IPS-18a (cell line): ENCODE results near the gene ATP2B3.

Source experiments
- H3K27ac ChIP-seq: one replicate; pipeline ENCODE4 v1.5.1; 2013; ENCODE audit warnings: low read length
- H3K27me3 ChIP-seq: one replicate; pipeline ENCODE4 v1.6.1; 2013; ENCODE audit warnings: mild to moderate bottlenecking, low read length; ENCODE audit not compliant: control insufficient read depth, insufficient read depth
- H3K36me3 ChIP-seq: one replicate; pipeline ENCODE4 v1.6.1; 2013; ENCODE audit warnings: low read depth, low read length; ENCODE audit not compliant: control insufficient read depth
- H3K4me1 ChIP-seq: one replicate; pipeline ENCODE4 v1.6.1; 2013; ENCODE audit warnings: low read depth, low read length; ENCODE audit not compliant: control insufficient read depth
- H3K4me3 ChIP-seq: one replicate; pipeline ENCODE4 v1.5.1; 2013; ENCODE audit warnings: low read length
- H3K9ac ChIP-seq: one replicate; pipeline ENCODE4 v1.6.1; 2013; ENCODE audit warnings: mild to moderate bottlenecking, low read length, moderate library complexity
- H3K9me3 ChIP-seq: one replicate; pipeline ENCODE4 v1.6.1; 2013; ENCODE audit warnings: low read depth, low read length; ENCODE audit not compliant: control insufficient read depth

Gene ATP2B3

DNA sequence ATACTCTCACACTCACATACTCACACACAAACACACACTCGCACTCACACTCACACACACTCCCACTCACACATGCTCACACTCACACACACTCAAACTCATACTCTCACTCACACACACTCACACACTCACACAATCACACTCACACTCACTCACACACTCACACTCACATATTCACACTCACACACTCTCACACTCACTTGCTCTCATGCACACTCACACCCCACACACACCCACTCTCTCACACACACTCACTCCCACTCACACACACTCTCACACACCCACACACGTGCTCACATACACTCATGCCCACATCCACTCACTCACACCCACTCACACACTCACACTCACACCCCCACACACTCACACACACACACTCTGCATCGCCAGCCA is 4.9 kb upstream of the ATP2B3 start:
- peaks cover 20% of the 10 kb centered on the region for H3K27me3 ChIP-seq
- no peak overlapping the region for H3K4me3 ChIP-seq
- H3K27ac ChIP-seq, result no peak overlapping the region
- no peaks in the 10 kb centered on the region for H3K36me3 ChIP-seq
- H3K4me1 ChIP-seq, result no peaks in the 10 kb centered on the region
- no peak overlapping the region for H3K9ac ChIP-seq
- peaks cover 9% of the 10 kb centered on the region for H3K9me3 ChIP-seq

DNA sequence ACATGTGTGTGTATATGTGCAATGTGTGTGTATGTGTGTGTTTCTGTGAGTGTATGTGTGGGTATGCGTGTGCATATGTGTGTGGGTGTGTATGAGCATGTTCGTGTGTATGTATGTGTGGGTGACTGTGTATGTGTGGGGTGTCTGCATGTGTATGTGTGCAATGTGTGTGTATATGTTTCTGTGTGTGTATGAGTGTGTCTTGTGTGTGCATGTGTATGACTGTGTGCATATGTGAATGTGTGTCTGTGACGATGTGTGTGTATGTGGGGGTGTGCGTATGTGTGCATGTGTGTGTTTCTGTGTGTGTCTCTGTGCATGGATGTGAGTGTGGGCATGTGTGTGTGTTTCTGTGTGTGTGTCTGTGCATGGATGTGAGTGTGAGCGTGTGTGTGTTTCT is 4.2 kb upstream of the ATP2B3 start:
- H3K4me3 ChIP-seq, result no peak overlapping the region
- peaks cover 25% of the 10 kb centered on the region for H3K27me3 ChIP-seq
- H3K36me3 ChIP-seq, result no peaks in the 10 kb centered on the region
- peaks cover 9% of the 10 kb centered on the region for H3K9me3 ChIP-seq
- H3K4me1 ChIP-seq, result no peaks in the 10 kb centered on the region
- H3K9ac ChIP-seq, result no peak overlapping the region
- no peak overlapping the region for H3K27ac ChIP-seq

DNA sequence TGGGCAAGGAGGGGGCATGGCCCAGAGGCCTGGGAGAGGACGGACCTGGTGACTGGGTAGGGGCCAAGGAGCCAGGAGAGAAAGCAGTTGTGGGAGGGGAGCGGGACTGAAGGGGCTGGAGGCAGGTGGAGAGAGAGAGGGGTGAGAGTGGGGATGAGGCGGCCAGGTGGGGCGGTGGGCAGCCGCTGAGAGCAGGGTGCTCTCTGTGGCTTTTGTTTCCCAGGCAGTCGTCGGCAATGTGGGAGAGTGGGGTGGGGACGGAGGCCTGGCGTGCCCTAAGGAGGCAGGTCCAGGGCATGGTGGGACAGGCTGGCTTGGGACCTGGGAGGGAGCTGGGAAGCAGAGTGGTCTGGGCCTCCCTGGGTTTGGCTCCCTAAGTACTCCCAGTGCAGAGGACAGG is 3.2 kb upstream of the ATP2B3 start:
- no peaks in the 10 kb centered on the region for H3K36me3 ChIP-seq
- peaks cover 9% of the 10 kb centered on the region for H3K9me3 ChIP-seq
- no peak overlapping the region for H3K9ac ChIP-seq
- H3K4me3 ChIP-seq, result no peak overlapping the region
- no peak overlapping the region for H3K27ac ChIP-seq
- no peaks in the 10 kb centered on the region for H3K4me1 ChIP-seq
- peaks cover 35% of the 10 kb centered on the region for H3K27me3 ChIP-seq

DNA sequence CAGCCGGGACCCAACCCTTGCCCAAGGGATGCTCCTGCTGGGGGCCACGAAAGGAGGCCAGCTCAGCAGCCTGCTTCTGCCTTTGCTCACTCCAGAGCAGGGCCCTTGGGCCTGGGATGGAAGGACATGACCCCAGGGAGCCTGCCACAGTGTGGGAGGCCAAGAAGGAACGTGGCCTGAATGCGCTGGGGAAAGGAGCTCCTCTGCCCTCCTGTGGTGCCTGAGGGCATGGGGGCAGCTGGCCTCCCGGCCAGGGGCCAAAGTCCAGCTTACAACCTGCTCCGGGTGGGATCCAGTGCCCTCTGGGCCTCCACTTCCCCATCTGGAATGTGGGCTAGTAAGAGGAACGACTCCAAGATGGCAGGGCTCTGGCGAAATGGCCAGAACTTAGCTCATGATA is 2.0 kb upstream of the ATP2B3 start:
- Histone ChIP-seq H3K4me1 (no peaks in the 10 kb centered on the region), H3K27me3 (peaks cover 42% of the 10 kb centered on the region), H3K36me3 (no peaks in the 10 kb centered on the region), H3K27ac (no peak overlapping the region), H3K4me3 (no peak overlapping the region), H3K9me3 (peaks cover 6% of the 10 kb centered on the region), H3K9ac (no peak overlapping the region)

DNA sequence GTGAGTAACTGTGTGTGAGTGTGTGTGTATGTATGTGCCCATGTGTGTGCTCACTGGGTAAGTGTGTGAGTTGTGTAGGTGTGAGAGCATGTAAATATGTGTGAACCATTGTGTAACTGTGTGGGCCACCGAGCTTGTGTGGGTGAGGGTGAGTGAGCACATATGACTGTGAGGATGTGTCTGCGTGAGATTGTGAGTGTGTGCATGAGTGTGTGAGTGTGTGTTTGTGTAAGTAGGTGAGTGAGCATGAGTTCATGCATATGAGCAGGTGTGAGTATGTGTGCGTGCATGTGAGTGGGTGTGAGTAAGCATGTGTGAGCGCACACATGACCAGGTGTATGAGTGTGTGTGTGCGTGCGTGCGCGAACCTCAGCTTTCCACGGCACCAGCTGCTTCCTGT is 1.4 kb upstream of the ATP2B3 start:
- H3K9ac ChIP-seq, result no peak overlapping the region
- H3K9me3 ChIP-seq, result peaks cover 5% of the 10 kb centered on the region

DNA sequence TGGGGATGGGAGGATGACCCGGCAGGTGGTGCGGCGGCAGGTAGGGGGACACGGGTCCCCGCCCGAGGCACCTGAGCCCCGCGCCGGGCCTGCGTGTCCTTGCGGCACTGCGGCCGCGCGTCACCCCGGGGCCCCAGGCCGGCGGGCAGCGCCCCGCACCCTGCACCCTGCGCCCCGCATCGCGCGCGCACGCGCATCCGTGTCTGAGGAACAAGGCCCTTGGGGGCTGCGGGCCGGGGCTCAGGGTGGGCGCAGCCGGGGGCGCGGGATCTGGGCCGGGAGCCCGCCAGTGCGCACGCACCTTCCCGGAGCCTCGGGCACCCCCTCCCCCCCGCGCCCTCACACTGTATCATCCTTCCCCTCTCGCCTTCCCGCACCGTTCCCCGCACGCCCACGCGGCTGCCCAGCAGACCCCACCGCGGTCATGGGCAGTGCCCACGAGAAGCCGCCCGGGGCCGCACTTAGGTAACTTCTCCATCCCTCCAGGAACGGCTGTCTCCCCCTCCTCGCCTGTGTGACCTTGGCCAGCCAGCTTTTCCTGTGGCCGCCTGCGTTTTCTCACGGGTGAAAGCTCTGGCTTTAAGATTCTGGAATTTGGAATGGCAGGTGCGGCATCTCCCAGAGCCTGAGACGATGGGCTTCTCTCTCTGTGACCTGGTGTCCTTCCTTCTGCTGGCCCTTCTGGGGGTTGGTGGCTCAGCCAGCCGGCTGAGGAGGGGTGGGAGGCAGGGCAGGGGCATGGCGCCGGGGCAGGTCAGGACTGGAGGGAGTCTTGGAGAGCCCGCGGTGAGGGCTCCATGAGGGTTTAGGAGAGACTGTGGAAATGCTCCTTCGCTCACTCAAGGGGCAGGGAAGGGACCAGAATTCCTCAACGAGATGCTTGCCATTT is 748 bp downstream of the ATP2B3 start:
- Histone ChIP-seq H3K36me3 (no peaks in the 10 kb centered on the region), H3K4me1 (no peaks in the 10 kb centered on the region), H3K9me3 (peaks cover 6% of the 10 kb centered on the region), H3K27ac (no peak overlapping the region), H3K4me3 (peak overlapping the region; percentile 21), H3K9ac (no peak overlapping the region), H3K27me3 (peaks cover 53% of the 10 kb centered on the region)

More for the DNA sequence above, 1.4 kb upstream of the ATP2B3 start:
- Histone ChIP-seq H3K4me3 (no peak overlapping the region), H3K36me3 (no peaks in the 10 kb centered on the region), H3K27me3 (peaks cover 49% of the 10 kb centered on the region), H3K27ac (no peak overlapping the region), H3K4me1 (no peaks in the 10 kb centered on the region)

DNA sequence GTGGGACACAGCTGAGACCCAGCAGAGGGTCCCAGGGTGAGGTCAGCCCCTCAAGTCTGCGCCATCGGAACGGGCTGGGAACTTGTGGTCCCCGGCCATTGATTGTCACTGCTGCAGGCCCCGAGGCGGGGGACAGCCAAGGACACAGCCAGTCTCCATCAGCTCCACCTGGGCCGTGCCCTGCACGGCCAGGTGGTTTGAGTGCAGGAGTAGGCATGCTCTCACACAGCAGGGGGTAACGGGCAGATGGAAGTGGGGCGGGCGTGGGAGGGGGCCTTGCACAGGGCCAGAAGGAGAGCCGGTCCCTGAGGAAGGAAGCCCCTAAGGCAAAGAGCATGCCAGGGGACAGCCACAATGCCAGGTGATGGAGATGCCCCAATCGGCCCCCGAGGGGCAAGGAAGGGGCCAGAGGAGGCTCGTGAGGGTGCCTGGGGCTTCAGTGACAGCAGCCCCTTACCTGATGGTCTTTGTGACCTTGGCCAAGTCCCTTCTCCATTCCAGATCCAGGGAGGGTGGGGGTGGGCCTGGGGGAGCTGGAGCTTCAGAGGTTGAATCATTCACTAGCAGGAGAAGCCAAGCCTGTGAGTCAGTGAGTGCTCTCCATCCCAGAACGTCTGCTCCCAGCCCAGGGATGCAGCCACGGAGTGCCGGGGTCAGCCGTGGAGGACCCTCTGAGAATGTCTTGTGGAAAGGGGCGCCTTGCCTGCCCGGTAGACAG is 2.3 kb downstream of the ATP2B3 start:
- H3K9me3 ChIP-seq, result peaks cover 4% of the 10 kb centered on the region
- no peak overlapping the region for H3K27ac ChIP-seq
- H3K36me3 ChIP-seq, result no peaks in the 10 kb centered on the region
- H3K4me3 ChIP-seq, result no peak overlapping the region
- no peaks in the 10 kb centered on the region for H3K4me1 ChIP-seq
- H3K27me3 ChIP-seq, result peaks cover 53% of the 10 kb centered on the region
- H3K9ac ChIP-seq, result no peak overlapping the region

DNA sequence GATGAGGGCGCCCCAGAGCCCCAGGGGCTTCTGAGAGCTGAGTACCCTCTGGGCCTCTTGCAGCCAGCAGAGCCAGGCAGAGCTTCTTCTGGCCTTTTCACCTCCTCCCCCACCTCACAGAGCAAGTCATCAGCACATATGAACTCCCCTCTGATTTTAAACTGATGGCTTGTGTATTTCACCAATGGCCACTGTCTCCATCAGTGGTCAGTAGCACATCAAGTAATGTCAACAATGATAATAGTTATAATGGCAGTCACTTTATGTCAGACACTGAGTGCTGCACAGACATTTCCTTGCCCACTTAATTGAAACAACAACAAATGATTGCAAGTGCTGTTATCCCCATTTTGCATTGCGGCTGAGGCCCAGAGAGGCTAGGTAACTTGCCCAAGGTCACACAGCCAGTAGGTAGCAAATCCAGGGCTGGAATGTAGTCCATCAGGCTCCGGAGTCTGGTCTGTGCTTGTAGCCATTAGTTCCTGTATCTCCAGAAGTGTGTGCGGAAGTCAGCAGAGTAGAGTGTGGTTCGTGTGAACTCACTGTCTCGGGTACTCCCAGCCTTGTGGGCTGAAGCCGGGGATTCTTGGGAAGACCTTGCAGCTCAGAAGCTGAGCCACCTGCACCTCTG is 3.0 kb downstream of the ATP2B3 start:
- H3K36me3 ChIP-seq, result no peaks in the 10 kb centered on the region
- no peak overlapping the region for H3K9ac ChIP-seq
- no peaks in the 10 kb centered on the region for H3K4me1 ChIP-seq
- no peak overlapping the region for H3K4me3 ChIP-seq
- peaks cover 53% of the 10 kb centered on the region for H3K27me3 ChIP-seq
- H3K9me3 ChIP-seq, result peaks cover 4% of the 10 kb centered on the region
- H3K27ac ChIP-seq, result no peak overlapping the region

DNA sequence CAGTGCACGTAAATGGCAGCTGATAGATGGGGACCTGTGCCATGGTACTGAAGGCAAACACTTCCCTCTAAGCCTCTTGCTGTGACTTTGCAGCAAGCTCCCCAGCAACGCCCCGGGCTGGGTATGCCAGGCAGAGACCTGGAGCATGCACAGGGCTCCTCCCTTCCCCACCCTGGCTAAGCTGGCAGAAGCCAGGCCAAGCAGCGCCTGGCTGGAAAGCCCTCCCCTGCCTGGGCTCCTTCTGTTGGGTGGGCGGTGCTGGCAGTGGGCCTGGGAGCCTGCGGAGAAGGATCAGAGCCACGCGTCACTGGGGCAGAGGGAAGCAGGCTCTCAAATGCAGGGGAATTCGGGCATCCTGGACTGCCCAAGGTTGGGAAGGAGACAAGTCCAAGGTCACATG is 3.6 kb downstream of the ATP2B3 start:
- Histone ChIP-seq H3K9me3 (peaks cover 4% of the 10 kb centered on the region), H3K27me3 (peaks cover 47% of the 10 kb centered on the region), H3K9ac (no peak overlapping the region), H3K27ac (no peak overlapping the region), H3K4me1 (no peaks in the 10 kb centered on the region), H3K4me3 (no peak overlapping the region), H3K36me3 (no peaks in the 10 kb centered on the region)

DNA sequence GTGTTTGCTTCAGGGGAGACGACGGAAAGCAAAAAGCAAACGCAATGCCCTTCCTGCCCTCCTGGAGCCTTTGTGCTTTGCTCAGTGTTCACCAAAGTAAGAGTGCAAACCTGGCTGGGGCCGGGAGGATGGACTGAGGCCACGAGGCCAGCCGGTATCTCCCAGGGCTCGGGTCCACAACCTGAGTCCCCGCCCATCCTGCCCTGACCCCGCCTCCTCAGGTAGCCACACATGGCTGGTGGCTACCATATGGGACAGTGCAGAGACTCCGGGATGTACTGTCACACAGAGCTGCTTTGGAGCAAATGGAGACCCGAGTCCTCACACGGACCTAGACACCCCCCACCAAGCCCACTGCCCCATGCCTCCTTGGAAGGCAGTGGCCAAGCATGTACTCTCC is 4.8 kb downstream of the ATP2B3 start:
- Histone ChIP-seq H3K9me3 (peaks cover 4% of the 10 kb centered on the region), H3K4me1 (no peaks in the 10 kb centered on the region), H3K4me3 (no peak overlapping the region), H3K27me3 (peaks cover 35% of the 10 kb centered on the region), H3K9ac (no peak overlapping the region), H3K36me3 (no peaks in the 10 kb centered on the region), H3K27ac (no peak overlapping the region)

DNA sequence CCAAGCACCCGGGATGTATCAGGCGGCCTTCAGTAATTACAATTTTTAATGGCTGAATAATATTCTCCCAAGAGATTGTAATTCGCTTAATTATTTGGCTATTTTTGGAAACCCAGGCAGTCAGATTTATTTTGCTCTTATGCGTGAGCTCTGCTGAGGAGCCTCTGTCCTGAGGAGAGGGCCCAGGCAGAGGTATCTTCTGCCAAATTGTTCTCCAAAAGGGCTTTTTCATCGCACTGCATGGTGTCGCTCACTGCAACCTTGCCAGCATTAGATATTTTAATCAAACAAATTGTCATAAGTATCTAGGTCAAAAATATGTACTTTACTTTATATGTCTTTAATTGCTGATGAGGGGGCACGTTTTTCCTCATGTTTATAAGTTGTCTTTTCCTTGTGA is 5.8 kb downstream of the ATP2B3 start:
- H3K4me1 ChIP-seq, result no peaks in the 10 kb centered on the region
- peaks cover 4% of the 10 kb centered on the region for H3K9me3 ChIP-seq
- peaks cover 28% of the 10 kb centered on the region for H3K27me3 ChIP-seq
- H3K4me3 ChIP-seq, result no peak overlapping the region
- no peak overlapping the region for H3K9ac ChIP-seq
- H3K27ac ChIP-seq, result no peak overlapping the region
- no peaks in the 10 kb centered on the region for H3K36me3 ChIP-seq
